Epithelial cell of esophagus (primary cell): ENCODE data around the gene ELOVL1.
A peak's percentile ranks its signal among the peaks of the same experiment; 100 is the strongest.
"Not testable (repeated sequence)": the region's sequence is repeated elsewhere in the genome, so short reads cannot be mapped to it uniquely, and the experiment has no call there.

Experiments
- DNase-seq: peaks from one replicate; pipeline ENCODE4 v3.0.0; 2010; ENCODE audit warnings: low read depth
- H3K4me3 ChIP-seq: 2 replicates; pipeline ENCODE4 v1.5.1; 2011; ENCODE audit warnings: mild to moderate bottlenecking, low read length, control low read depth
- TF ChIP-seq, protein P1 (sequence below): IDR thresholded peaks from 2 replicates; pipeline ENCODE4 v1.5.1; 2011; ENCODE audit warnings: low read depth, mild to moderate bottlenecking, low read length, control low read depth, inconsistent platforms; ENCODE audit not compliant: insufficient read depth; ENCODE audit errors: missing control alignments

The ELOVL1 gene

GRCh38 chr1:43370564-43370963, 2.8 kb upstream of the ELOVL1 start:
- DNase-seq: no peak
- H3K4me3 ChIP-seq: no peak overlapping the region
- TF ChIP-seq, protein P1, sequence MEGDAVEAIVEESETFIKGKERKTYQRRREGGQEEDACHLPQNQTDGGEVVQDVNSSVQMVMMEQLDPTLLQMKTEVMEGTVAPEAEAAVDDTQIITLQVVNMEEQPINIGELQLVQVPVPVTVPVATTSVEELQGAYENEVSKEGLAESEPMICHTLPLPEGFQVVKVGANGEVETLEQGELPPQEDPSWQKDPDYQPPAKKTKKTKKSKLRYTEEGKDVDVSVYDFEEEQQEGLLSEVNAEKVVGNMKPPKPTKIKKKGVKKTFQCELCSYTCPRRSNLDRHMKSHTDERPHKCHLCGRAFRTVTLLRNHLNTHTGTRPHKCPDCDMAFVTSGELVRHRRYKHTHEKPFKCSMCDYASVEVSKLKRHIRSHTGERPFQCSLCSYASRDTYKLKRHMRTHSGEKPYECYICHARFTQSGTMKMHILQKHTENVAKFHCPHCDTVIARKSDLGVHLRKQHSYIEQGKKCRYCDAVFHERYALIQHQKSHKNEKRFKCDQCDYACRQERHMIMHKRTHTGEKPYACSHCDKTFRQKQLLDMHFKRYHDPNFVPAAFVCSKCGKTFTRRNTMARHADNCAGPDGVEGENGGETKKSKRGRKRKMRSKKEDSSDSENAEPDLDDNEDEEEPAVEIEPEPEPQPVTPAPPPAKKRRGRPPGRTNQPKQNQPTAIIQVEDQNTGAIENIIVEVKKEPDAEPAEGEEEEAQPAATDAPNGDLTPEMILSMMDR: no peak

DNA sequence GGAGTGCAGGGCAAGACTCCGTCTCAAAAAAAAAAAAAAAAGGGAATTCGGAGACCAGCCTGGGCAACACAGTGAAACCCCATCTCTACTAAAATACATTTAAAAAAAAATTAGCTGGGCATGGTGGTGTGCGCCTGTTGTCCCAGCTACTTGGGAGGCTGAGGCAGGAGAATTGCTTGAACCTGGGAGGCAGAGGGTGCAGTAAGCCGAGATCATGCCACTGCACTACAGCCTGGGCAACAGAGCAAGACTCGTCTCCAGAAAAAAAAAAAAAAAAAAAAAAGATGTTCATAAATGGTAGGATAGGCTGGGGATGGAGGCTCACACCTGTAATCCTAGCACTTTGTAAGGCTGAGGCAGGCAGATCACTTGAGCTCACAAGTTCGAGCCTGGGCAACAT, 2.0 kb upstream of the ELOVL1 start:
- not testable (repeated sequence) for DNase-seq, H3K4me3 ChIP-seq

GRCh38 chr1:43368646-43369020, 822 bp upstream of the ELOVL1 start:
- TF ChIP-seq, protein P1: no peak
- peak overlapping the region; percentile 48 for H3K4me3 ChIP-seq
- DNase-seq: no peak

- TF ChIP-seq, protein P1: no peak
- H3K4me3 ChIP-seq: peak overlapping the region; percentile 75
- peak; percentile 72 for DNase-seq
Measured at GRCh38 chr1:43367026-43367903, 546 bp downstream of the ELOVL1 start.

GRCh38 chr1:43366601-43367025, 1.2 kb downstream of the ELOVL1 start:
- peak; percentile 51 for DNase-seq
- TF ChIP-seq, protein P1: no peak
- peak overlapping the region; percentile 75 for H3K4me3 ChIP-seq

DNA sequence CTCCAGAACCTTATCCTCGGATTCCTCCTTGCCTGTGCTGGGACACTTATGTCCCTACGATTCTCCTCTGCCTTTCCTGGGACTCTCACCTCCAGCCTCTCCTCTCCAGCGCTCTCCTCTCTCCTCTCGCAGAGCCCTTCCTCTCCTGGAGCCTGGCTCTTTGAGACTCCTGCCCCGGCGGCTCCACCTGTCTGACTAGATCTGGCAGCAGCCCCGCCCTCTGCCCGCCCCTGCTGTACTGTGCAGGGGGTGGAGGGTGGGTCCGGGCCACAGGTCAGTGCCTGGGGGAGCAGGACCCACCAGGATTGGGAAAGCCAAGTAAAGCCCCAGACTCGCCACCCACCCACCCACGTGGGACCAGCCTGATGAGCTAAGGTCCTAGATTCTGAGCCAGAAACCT, 1.6 kb downstream of the ELOVL1 start:
- peak overlapping the region; percentile 75 for H3K4me3 ChIP-seq
- TF ChIP-seq, protein P1: no peak
- DNase-seq: peak; percentile 82

DNA sequence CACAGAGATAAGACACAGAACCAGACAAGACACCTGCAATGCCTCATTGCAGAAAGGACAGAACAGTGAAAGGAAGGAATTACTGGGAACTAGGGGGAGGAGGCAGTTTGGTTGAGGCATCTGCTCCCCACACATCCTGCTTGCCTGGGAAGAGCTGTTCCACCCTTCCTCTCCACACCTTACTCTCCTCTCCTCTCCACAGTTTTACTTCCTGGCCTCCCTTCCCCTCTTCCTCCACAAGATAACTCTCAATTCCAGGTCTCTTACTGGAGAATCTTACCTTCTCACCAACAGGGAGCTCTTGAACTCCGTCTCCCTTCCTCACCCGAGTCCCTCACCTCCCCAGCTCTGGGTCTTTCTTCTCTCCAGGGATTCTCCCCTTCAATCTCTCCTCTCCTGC, 2.1 kb downstream of the ELOVL1 start:
- peak overlapping the region; percentile 75 for H3K4me3 ChIP-seq
- no peak for DNase-seq
- TF ChIP-seq, protein P1: no peak
